Measurements from ENCODE around the gene ODF4.
"Not testable (repeated sequence)": the region's sequence is repeated elsewhere in the genome, so short reads cannot be mapped to it uniquely, and the experiment has no call there.

- TF ChIP-seq CTCF, EZH2 (IDR thresholded peaks at IDR 0.05): not testable (repeated sequence)
Observed at GRCh38 chr17:8373856-8374255, 34.2 kb downstream of the ODF4 start.

Measured in neural progenitor cell (in vitro differentiated cells).